Activated gamma-delta T cell treated with anti-CD3 and anti-CD28 coated beads, Interleukin-2, amount 50 U/mL, for 16 hours (primary cell): Measurements from ENCODE around the gene CUEDC1.

Experiments
- DNase-seq: peaks from one replicate; pipeline ENCODE4 v3.0.0-alpha.2; 2020; ENCODE audit warnings: low read depth

Gene CUEDC1

GRCh38 chr17:57894848-57895247 is 60.4 kb downstream of the CUEDC1 start:
- DNase-seq, result no peak

GRCh38 chr17:57892820-57893595 is 62.2 kb downstream of the CUEDC1 start:
- no peak for DNase-seq

GRCh38 chr17:57892146-57892819 is 62.9 kb downstream of the CUEDC1 start:
- DNase-seq, result peak; percentile 69

GRCh38 chr17:57890857-57891232 is 64.4 kb downstream of the CUEDC1 start:
- no peak for DNase-seq

DNA sequence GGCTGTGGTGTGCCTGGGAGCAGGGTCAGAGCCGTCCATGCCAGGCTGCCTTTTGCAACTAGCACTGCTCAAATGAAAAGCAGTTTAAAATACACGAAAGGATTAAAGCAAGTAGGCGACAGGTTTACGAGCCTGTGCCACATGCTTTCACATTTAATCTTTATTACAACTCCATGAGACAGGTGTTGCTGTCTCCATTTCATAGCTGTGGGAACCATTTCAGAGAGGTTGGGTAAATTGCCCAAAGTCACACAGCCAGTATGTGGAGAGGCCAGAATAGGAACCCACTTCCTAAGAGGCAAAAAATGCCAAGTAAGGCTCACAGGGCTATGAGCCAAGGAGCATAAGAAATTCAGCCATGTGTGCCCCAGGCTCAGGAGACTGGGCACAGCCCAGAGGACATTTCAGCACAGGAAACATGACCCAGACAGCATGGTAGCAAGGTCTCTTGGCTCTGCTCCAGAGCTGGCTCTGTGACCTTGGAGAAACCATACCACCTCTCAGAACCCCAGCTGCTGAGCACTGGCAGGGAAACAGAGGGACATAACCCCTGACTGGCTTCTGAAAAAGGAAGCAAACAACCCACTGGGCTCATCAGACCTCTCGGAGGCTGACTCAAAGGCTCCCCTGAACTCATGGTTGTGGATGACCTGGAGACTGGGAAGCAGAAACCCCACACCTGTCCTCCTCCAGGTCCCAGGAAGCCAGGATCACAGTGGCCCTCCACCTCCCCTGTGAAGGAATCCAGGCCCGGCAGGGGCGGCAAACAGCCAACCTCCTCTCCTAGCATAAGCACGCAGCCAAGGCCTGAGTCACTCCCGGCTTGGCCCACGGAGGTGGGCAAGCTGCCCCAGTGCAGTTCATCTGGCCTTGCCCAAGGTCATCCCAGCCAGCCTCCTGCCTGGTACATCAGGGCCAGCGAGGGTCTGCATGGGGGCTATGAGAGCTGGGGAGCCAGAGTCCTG is 65.0 kb downstream of the CUEDC1 start:
- DNase-seq, result no peak

- DNase-seq, result no peak
Observed at GRCh38 chr17:57889252-57889651, 66.0 kb downstream of the CUEDC1 start.

DNA sequence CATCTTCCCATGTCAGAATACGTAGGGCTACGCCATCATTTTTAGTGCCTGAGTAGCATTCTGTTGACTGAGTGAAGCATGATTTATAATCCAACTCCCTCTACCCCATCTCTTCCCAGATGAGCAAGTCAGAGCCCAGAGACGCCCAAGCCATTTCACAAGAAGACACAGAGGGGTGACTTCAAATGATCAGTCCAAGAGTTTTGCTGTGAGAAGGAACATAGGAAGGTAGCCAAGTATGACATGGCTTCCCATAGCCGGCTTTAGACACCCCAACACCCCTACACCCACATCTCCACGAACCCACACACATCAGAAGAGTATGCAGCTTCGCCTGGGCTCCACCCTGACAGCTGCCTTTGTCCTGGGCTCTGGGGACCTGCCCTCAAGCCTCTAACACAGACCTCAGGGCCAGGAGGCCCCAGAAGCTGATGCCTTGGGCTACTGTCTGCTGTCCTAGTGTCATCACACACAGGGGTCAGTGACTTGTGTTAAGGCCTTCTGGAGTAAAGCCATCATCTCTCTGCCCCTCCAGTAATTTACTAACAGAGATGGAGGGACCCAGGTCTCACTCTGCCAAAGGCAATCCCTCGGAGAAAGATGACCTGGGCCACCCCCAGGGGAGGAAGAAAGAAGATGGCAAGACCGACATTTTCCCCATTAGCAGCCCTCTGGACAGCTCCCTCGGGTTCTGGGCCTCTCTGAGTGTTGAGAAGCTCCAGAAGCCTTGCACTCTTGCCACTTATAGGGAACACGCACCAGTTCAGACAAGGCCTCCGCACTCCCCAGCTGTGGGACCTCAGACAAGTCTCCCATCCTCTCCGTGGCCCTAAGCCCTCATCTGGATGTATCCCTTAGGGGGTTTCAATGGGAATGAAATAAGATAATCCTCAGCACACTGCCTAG is 66.6 kb downstream of the CUEDC1 start:
- DNase-seq, result no peak

DNA sequence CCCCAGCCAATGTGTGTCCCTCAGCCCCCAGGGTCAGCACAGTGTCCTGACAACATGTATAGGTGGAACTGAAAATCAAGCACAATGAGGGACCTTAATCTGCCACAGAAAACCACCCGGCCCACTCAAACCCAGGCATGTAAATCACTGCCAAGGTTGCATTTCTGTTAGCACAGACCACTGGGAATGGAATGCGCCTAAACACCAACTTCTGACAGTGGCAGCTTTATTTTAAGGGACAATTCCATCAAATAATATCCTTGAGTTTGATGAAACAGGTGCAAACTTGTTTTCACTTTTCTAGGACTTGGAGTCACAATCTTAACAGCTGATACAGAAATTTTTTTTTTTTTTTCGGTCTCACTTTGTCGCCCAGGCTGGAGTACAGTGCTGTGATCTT is 68.1 kb downstream of the CUEDC1 start:
- DNase-seq, result no peak

DNA sequence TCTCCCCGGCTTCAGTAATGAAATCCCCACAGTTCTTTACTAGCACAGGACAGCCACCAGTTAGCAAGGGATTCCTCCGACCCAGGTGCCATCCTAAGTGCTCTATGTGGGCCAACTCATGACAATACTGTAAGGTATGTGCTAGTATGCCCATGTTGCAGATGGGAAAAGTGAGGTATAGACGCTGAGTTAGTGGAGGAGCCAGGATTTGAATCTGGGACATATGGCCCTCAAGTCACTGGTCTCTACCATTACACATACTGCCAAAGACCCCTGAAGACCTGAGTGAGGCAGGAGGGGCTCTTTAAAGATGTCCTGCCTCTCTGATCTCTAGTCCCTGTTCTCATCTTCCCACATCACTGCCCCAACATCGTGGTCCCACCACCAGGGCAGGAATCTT is 69.2 kb downstream of the CUEDC1 start:
- no peak for DNase-seq

GRCh38 chr17:57885148-57885915 is 69.9 kb downstream of the CUEDC1 start:
- no peak for DNase-seq

- no peak for DNase-seq
Observed at GRCh38 chr17:57881783-57882351, 73.3 kb downstream of the CUEDC1 start.

DNA sequence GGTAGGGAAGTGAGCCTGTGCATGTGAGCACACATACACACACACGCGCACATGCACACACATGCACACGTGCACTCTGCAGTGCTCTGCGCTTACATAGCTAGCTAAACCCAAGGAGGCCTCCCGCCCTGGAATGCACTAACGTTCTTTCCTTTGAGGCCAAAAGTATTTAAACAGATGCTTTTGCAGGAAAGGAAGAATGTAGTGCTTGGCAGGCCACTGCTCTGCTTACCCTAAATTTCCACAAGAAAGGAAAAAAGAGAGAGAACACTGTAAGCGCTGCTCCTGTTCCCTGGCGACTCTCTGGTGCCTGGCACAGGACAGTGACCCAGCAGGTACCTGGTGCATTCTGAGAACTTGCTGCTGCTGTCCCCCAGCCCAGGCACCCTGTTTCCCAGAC is 74.1 kb downstream of the CUEDC1 start:
- no peak for DNase-seq

DNA sequence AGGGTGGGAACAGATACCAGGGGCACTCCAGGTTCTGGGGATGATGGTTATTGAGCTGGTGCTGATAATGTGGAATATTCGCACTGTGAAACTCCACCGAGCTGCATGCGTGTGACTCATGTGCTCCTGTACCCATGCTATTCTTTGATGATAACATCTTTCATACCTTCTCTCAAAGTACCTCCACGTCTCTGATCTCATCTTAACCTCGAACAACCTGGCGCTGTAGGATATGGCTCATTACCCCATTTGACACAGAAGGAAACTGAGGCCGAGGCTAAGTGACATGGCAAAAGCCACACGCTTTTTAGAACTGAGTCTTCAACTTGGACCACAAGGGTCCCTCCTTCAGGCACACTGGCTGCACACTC is 75.1 kb downstream of the CUEDC1 start:
- no peak for DNase-seq

DNA sequence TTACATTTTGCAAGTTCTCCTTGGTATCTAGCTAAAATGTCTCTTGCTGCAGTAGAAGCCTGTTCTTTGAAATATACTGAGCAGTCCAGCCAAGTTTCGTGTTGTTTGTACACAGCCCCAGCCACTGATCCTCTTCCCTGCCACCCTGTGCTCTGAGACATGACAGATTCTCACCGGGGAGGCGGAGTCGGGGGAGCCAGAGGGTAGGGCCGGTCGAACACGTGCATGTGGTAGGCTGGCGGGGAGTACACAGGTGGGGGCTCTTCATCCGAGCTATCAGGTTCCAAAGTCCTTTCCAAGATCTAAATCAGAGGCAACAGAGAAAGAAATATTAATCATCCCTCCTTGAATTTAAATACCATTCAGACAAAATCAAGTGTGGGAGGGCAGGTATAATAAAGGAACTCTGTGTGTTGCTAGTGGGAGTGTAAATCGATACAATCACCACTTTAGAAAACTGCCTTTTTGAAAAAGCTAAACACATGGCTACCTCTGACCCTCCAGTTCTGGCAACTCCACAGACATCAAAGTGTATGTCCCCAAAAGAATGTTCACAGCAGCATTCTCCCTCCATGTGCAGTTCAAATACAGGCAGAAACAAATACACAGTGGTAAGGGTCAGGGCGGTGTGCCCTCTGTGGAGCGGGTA is 75.7 kb downstream of the CUEDC1 start:
- no peak for DNase-seq

DNA sequence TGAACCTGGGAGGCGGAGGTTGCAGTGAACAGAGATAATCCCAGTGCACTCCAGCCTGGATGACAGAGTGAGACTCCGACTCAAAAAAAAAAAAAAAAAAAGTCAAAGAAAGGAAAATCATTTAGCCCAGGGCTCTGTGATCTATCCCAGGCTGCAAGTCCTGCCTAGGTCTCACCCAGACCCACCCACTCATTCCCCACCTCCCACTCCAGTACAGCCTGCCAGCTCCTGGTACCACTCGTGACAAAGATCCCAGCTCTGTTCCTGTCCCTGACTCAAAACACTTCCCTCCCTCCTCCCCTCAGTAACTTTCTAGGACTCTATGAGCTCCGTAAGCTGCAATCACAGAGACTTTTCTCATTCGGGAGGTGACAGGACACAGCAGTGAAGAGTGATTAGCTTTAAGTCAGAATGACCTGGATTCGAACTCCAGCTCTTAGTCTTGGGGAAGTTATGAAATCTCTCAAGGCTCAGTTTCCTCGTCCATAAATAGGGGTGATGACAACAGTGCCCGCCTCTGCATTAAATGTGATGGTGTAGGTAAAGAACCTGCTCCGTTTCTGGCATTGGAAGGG is 77.3 kb downstream of the CUEDC1 start:
- no peak for DNase-seq

DNA sequence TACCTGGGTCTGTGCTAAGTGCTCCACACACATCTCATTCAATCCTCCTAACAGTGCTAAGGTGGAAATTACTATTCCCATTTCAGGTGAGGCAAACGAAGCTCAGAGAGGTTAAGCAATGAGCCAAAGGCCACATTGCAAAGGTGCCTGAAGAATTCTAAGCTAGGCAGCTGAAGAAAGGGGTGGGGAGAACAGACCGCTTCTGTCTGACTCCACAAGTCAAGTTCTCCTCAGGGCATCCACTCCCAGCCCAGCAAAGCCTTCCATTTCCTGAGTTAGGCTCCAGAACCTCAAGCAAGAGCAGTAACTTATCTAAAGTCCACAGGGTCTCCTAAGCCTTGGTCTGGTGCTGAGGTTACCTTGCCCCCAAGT is 78.4 kb downstream of the CUEDC1 start:
- DNase-seq, result no peak

GRCh38 chr17:57876023-57876865 is 79.0 kb downstream of the CUEDC1 start:
- no peak for DNase-seq

GRCh38 chr17:57875290-57876022 is 79.8 kb downstream of the CUEDC1 start:
- no peak for DNase-seq
